Skin epidermis (tissue), 12 donors: ENCODE data around the gene MADCAM1.

Experiments
- H3K27ac ChIP-seq, 21 experiments: fragments of 200-600 bp; sonication (generic) in 11 of 21; one replicate each; pipeline ENCODE4 v1.5.0; 2020; ENCODE audit warnings: mild to moderate bottlenecking in 3 of 21, inconsistent platforms in 2 of 21, moderate library complexity in 2 of 21
- H3K4me3 ChIP-seq, 7 experiments: fragments of 200-600 bp; sonication (generic) in 2 of 7; one replicate each; pipeline ENCODE4 v1.5.0; 2020; ENCODE audit warnings: inconsistent platforms in 2 of 7, mild to moderate bottlenecking in 2 of 7, moderate library complexity in 1 of 7

Gene MADCAM1

GRCh38 chr19:525029-525428, 28.7 kb downstream of the MADCAM1 start:
- H3K27ac ChIP-seq = no peak overlapping the region
- no peak overlapping the region for H3K4me3 ChIP-seq

- H3K4me3 ChIP-seq = no peak overlapping the region
- H3K27ac ChIP-seq = no peak overlapping the region
These were observed 29.7 kb downstream of the MADCAM1 start for GRCh38 chr19:525857-526419.

- peak overlapping the region; percentile 69 to 99 (median 96) for H3K4me3 ChIP-seq
- peak overlapping the region in 19 of 21 experiments; percentile 91 to 99 (median 97) for H3K27ac ChIP-seq
These were observed 34.1 kb downstream of the MADCAM1 start for GRCh38 chr19:530134-531008.

GRCh38 chr19:531009-531752, 34.9 kb downstream of the MADCAM1 start:
- H3K4me3 ChIP-seq = peak overlapping the region; percentile 69 to 99 (median 96)
- H3K27ac ChIP-seq = peak overlapping the region; percentile 81 to 99 (median 96)

GRCh38 chr19:531753-532560, 35.7 kb downstream of the MADCAM1 start, which contains the start of gene CDC34:
Gene CDC34, plus strand, starts transcription at chr19:531760. Its CDS starts 172 bp downstream, at chr19:531932.
- Histone ChIP-seq H3K27ac (peak within 1 kb of the TSS; percentile 81 to 99 (median 96)), H3K4me3 (peak within 1 kb of the TSS; percentile 69 to 99 (median 96))

- Histone ChIP-seq H3K27ac (peak overlapping the region; percentile 42 to 99 (median 89)), H3K4me3 (peak overlapping the region; percentile 69 to 99 (median 96))
These were observed 36.5 kb downstream of the MADCAM1 start for GRCh38 chr19:532561-533363.

GRCh38 chr19:533364-534058, 37.2 kb downstream of the MADCAM1 start:
- H3K4me3 ChIP-seq = peak overlapping the region; percentile 69 to 99 (median 96)
- peak overlapping the region in 20 of 21 experiments; percentile 60 to 99 (median 90) for H3K27ac ChIP-seq

- Histone ChIP-seq H3K4me3 (peak overlapping the region in 1 of 7 experiments; percentile 99), H3K27ac (peak overlapping the region in 9 of 21 experiments; percentile 78 to 99 (median 93))
These were observed 37.8 kb downstream of the MADCAM1 start for GRCh38 chr19:534088-534487.

GRCh38 chr19:535017-535835, 38.9 kb downstream of the MADCAM1 start:
- Histone ChIP-seq H3K4me3 (no peak overlapping the region), H3K27ac (peak overlapping the region in 6 of 21 experiments; percentile 4 to 50 (median 16))

- Histone ChIP-seq H3K4me3 (no peak overlapping the region), H3K27ac (no peak overlapping the region)
These were observed 40.0 kb downstream of the MADCAM1 start for GRCh38 chr19:536031-536880.

GRCh38 chr19:536881-537404, 40.7 kb downstream of the MADCAM1 start:
- H3K4me3 ChIP-seq = no peak overlapping the region
- H3K27ac ChIP-seq = no peak overlapping the region

- Histone ChIP-seq H3K4me3 (no peak overlapping the region), H3K27ac (no peak overlapping the region)
These were observed 42.5 kb downstream of the MADCAM1 start for GRCh38 chr19:538641-539428.

- no peak overlapping the region for H3K27ac ChIP-seq
- no peak overlapping the region for H3K4me3 ChIP-seq
These were observed 43.2 kb downstream of the MADCAM1 start for GRCh38 chr19:539429-540030.

- Histone ChIP-seq H3K27ac (no peak overlapping the region), H3K4me3 (no peak overlapping the region)
These were observed 44.8 kb downstream of the MADCAM1 start for GRCh38 chr19:540867-541637.
